Mucosa of stomach (tissue), 1 donor: Measurements from ENCODE around the gene THSD7A.

Experiments used
- H3K27me3 ChIP-seq: one replicate; pipeline ENCODE4 v1.7.0; 2013; ENCODE audit warnings: mild to moderate bottlenecking, low read length; ENCODE audit not compliant: control insufficient read depth, insufficient read depth
- H3K36me3 ChIP-seq: one replicate; pipeline ENCODE4 v1.7.0; 2013; ENCODE audit warnings: low read length; ENCODE audit not compliant: control insufficient read depth, insufficient read depth
- H3K4me1 ChIP-seq: one replicate; pipeline ENCODE4 v1.7.0; 2013; ENCODE audit warnings: mild to moderate bottlenecking, low read length; ENCODE audit not compliant: control insufficient read depth, insufficient read depth
- H3K4me3 ChIP-seq: one replicate; pipeline ENCODE4 v1.7.0; 2013; ENCODE audit warnings: low read length
- H3K9ac ChIP-seq: one replicate; pipeline ENCODE4 v1.7.0; 2013; ENCODE audit warnings: mild to moderate bottlenecking, low read length, moderate library complexity
- H3K9me3 ChIP-seq: one replicate; pipeline ENCODE4 v1.7.0; 2013; ENCODE audit warnings: mild to moderate bottlenecking, low read length, moderate library complexity; ENCODE audit not compliant: control insufficient read depth
- donor health status: Pancreatic carcinoma.

The THSD7A gene

DNA sequence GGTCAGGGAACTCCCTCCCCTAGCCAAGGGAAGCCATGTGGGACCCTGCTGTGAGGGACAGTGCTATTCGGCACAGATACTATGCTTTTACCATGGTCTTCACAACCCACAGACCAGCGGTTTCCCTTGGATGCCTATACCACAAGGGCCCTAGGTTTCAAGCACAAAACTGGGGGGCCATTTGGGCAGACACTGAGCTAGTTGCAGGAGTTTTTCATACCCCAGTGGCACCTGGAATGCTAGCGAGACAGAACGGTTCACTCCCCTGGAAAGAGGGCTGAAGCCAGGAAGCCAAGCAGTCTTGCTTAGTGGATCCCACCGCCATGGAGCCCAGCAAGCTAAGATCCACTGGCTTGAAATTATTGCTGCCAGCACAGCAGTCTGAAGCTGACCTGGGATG, 156.8 kb downstream of the THSD7A start:
- H3K9me3 ChIP-seq, result no peaks in the 10 kb centered on the region
- no peak overlapping the region for H3K9ac ChIP-seq
- H3K36me3 ChIP-seq, result no peaks in the 10 kb centered on the region
- no peaks in the 10 kb centered on the region for H3K27me3 ChIP-seq
- H3K4me1 ChIP-seq, result no peaks in the 10 kb centered on the region
- H3K4me3 ChIP-seq, result no peak overlapping the region

DNA sequence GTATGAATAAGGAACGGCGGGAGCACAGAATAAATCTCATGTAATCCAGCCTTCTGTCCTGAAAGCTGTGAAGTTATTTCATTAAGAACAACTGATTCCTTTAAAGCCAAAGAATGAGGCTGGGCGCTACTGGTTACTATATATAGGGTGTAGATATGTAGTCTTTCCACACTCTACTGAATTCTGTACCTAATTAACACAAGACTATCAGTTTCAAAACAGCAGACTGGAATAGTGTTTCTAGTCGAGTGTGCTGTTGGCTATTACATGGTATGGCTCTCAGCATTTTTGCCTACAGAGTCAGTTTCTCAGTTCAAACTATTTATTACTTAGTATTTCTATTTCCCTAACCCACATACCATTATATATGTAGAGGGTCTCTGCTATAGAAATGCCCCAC, 163.3 kb downstream of the THSD7A start:
- H3K36me3 ChIP-seq, result no peaks in the 10 kb centered on the region
- no peaks in the 10 kb centered on the region for H3K4me1 ChIP-seq
- H3K9me3 ChIP-seq, result no peaks in the 10 kb centered on the region
- no peaks in the 10 kb centered on the region for H3K27me3 ChIP-seq
- H3K9ac ChIP-seq, result no peak overlapping the region
- H3K4me3 ChIP-seq, result no peak overlapping the region

DNA sequence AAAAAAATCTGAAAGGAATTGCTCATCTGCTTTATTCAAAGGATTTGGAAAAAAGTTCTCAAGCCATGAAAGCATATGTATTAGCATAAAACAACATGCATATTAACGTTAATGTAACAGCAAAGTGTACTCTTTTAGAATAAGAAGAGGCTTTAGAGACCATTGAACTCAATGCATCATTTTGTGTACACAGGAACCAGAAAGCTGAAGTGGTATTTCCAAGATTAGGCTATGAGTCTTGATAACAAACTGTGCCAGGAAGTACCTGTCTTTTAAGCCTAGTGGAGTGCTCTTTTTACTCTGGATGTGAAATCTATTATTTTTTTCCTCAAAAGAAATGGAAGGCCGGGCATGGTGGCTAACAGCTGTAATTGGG, 164.2 kb downstream of the THSD7A start:
- Histone ChIP-seq H3K27me3 (no peaks in the 10 kb centered on the region), H3K4me3 (no peak overlapping the region), H3K9ac (no peak overlapping the region), H3K9me3 (no peaks in the 10 kb centered on the region), H3K36me3 (no peaks in the 10 kb centered on the region), H3K4me1 (no peaks in the 10 kb centered on the region)

DNA sequence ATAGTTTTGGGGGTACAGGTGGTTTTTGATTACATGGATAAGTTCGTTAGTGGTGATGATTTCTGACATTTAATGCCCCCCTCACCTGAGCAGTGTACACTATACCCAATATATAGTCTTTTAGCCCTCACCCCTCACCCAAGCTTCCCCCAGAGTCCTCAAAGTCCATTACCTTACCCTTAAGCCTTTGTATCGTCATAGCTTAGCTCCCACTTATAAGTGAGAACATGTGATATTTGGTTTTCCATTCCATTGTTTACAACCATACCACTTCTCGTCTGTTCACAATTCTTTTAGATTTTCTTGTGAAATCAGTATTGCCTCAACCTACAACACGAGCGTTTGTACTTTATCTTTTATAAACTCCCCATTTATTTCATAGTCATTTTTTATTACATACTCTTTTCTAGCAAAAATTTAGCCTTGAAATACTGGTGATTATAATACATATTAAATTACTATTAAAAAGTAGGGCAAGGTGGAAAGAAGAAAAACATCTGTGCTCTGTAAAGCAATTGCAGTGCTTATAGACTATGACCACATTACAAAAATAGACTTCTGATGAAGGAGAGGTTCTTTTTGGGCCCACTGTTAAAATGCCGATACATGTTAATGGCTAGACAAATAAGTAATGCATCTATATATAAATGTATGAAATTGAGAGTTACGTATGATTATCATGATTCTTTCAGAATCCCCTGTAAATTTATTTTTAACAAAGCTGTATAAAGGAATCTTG, 164.8 kb downstream of the THSD7A start:
- H3K36me3 ChIP-seq, result no peaks in the 10 kb centered on the region
- no peaks in the 10 kb centered on the region for H3K27me3 ChIP-seq
- H3K4me3 ChIP-seq, result no peak overlapping the region
- no peaks in the 10 kb centered on the region for H3K4me1 ChIP-seq
- no peak overlapping the region for H3K9ac ChIP-seq
- no peaks in the 10 kb centered on the region for H3K9me3 ChIP-seq

DNA sequence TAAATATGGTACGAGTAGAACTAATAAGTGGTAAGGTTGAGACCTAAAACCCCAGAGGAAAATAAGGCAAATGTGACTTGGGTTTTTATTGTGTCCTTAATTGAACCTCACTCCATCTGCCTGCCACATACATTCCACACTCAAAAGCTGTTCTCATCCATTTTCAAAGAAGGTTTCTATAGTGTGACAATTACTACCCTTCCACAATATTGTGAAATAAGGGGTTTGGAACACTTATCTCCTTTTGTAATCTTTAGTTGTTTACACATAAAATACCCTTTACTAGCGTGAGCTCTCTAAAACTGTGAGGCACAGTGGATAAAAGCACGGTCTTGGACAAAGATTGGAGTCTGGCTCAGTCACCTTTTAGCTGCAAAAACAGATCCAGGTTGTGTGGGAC, 166.6 kb downstream of the THSD7A start:
- H3K9ac ChIP-seq, result no peak overlapping the region
- no peaks in the 10 kb centered on the region for H3K9me3 ChIP-seq

DNA sequence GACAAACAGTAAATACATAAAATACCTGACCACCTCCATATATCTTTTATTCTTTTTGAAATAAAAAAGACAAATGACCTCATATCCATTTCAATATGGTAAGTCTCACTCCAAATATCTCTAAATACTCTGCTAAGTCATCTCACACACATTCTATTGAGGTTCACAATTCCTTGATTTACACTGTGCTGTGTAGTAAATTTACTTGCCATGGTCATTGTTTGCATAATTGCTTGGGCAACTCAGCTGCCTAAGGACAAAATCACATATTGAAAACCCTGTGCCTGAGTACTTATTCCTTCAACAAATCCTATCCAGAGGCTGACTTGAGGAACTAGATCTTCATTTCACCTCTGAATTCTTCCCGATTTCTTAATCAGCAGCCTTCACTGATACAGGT, 176.4 kb downstream of the THSD7A start:
- Histone ChIP-seq H3K9me3 (no peaks in the 10 kb centered on the region), H3K36me3 (no peaks in the 10 kb centered on the region), H3K27me3 (no peaks in the 10 kb centered on the region), H3K4me3 (no peak overlapping the region), H3K4me1 (no peaks in the 10 kb centered on the region), H3K9ac (no peak overlapping the region)

More for the DNA sequence above, 166.6 kb downstream of the THSD7A start:
- no peaks in the 10 kb centered on the region for H3K27me3 ChIP-seq
- no peak overlapping the region for H3K4me3 ChIP-seq
- H3K36me3 ChIP-seq, result no peaks in the 10 kb centered on the region
- no peaks in the 10 kb centered on the region for H3K4me1 ChIP-seq

DNA sequence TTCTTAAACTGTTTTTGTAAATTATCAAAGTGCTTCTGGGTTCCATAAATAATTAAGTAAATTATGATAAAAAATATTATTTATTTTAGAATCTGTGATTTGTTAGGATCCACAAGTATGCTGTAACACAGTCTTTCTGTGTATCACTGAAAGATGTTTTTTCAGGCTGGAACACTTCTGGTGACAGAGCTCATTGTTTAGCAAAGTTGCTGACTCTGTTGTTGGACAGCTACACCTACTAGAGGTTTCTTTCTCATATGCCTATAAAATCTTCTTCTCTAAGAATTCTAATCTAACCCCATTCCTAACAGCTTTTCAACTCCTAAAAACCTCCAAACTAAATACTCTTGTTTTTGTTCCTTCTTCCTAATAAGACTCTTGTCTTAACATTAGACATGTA, 176.8 kb downstream of the THSD7A start:
- Histone ChIP-seq H3K36me3 (no peaks in the 10 kb centered on the region), H3K27me3 (no peaks in the 10 kb centered on the region), H3K4me3 (no peak overlapping the region), H3K4me1 (no peaks in the 10 kb centered on the region), H3K9me3 (no peaks in the 10 kb centered on the region), H3K9ac (no peak overlapping the region)

DNA sequence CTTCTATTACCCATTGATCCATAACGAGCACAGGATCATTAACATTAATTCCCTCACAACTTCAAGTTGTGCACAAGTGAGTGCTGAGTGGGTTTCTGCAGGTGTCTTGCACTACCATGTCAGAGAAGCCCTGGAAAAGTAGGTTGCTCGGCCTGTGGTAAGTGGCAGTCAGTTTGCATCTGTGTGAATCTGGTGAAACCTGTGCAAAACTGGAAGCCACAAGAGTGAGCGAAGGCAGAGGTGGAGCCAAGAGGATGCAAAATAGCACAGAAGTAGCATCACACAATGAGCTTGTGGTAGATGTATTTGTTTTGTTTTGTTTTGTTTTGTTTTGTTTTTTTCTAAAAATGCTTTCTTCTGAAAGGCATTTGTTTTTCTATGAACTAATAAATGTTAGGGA, 181.5 kb downstream of the THSD7A start:
- Histone ChIP-seq H3K9me3 (no peaks in the 10 kb centered on the region), H3K9ac (no peak overlapping the region), H3K4me1 (no peaks in the 10 kb centered on the region)

DNA sequence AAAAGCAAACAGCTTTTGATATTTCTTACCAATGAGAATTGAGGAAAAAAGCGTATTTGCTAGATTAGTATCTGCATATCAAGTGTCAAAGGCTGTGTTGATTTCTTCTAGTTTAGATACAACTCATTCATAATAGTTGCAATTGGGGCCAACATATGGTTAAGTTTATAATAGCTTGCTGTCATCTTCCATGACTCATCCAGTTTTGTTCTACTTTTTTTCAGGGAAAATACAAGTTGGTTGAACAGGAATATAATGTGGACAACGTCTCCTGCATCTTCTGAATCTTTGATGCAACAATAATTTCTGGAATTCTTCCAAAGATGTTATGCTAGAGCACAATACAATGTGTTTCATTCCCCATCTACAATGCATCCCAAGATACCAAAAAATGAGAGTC, 182.0 kb downstream of the THSD7A start:
- Histone ChIP-seq H3K27me3 (no peaks in the 10 kb centered on the region), H3K4me1 (no peaks in the 10 kb centered on the region), H3K9ac (no peak overlapping the region), H3K4me3 (no peak overlapping the region), H3K36me3 (no peaks in the 10 kb centered on the region), H3K9me3 (no peaks in the 10 kb centered on the region)

More for the DNA sequence above, 181.5 kb downstream of the THSD7A start:
- no peak overlapping the region for H3K4me3 ChIP-seq
- H3K36me3 ChIP-seq, result no peaks in the 10 kb centered on the region
- no peaks in the 10 kb centered on the region for H3K27me3 ChIP-seq

DNA sequence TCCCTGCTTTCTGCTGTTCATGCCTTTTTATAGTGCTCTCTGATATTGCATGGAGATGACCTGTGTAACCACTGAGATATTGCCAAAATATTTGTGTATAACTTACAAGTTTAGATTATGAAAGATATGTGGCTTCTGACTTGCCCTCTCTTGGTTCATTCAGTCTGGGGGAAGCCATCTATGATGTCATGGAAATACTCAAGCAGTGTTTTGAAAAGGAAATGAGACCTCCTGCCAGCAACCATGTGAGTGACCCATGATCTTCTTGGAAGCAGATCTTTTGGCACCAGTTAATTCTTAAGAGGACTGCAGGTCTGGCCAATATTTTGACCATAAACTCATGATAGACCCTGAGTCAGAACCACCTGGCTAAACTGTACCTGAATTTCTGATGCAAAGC, 183.0 kb downstream of the THSD7A start:
- Histone ChIP-seq H3K36me3 (no peaks in the 10 kb centered on the region), H3K9me3 (no peaks in the 10 kb centered on the region), H3K27me3 (no peaks in the 10 kb centered on the region), H3K9ac (no peak overlapping the region), H3K4me1 (no peaks in the 10 kb centered on the region), H3K4me3 (no peak overlapping the region)

DNA sequence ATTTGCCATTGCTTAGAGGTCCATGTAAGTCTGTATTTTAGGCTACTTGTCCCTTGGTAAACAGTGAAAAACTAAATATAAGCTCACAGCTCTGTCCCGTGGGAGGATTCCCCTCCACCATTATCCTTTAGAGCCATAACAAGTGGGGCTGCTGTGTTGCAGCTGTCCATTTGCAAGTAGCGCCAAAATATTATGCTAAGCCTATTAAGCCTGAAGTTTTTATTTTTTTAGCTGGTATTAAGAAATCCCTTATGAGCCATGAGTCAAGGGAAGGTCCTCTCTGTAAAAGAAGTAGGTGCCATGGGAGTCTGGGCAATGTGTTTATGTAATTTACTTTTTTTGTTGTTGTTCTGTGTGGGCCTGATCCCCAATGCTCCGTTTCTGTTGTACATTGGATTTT, 183.9 kb downstream of the THSD7A start:
- H3K9me3 ChIP-seq, result no peaks in the 10 kb centered on the region
- H3K36me3 ChIP-seq, result no peaks in the 10 kb centered on the region
- H3K9ac ChIP-seq, result no peak overlapping the region
- no peaks in the 10 kb centered on the region for H3K4me1 ChIP-seq
- no peak overlapping the region for H3K4me3 ChIP-seq
- H3K27me3 ChIP-seq, result no peaks in the 10 kb centered on the region

DNA sequence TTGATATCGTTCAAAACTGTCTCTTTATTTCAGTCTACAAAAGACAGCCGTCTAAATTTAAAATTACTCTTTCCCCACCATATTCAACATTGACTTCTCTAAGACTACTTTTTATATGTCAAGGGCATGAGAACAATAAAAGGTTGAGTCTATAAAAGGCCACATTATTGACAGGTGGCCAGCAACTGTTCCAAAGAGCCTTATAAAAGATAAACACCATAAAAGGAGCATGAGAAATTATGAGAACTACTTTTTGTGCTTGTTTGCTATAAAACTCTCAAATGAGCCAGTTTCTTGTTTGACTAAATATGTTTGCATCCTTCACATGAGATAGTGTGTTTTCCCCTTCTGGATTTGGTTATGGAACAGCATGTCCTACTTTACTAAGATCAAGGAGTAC, 189.2 kb downstream of the THSD7A start:
- Histone ChIP-seq H3K27me3 (no peaks in the 10 kb centered on the region), H3K9ac (no peak overlapping the region), H3K4me1 (no peaks in the 10 kb centered on the region), H3K36me3 (no peaks in the 10 kb centered on the region), H3K4me3 (no peak overlapping the region), H3K9me3 (no peaks in the 10 kb centered on the region)

DNA sequence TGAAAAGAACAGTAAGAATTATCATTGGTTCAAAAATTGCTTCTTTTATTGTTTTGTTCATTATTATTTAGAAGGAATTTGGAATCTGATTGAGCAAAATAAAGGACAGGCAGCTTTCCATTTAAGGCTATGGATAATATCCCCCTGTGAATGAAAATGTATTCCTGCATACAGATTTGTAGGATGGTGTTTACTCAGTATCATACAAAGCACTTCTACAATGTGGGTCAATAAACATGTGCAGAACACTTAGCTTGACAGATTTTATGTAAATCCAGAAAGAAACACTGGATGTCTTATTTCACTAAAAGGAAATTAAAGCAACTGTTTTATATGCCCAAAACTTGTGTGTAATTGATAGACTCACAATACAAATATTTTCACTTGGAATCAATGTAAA, 189.7 kb downstream of the THSD7A start:
- Histone ChIP-seq H3K9ac (no peak overlapping the region), H3K9me3 (no peaks in the 10 kb centered on the region), H3K36me3 (no peaks in the 10 kb centered on the region), H3K4me3 (no peak overlapping the region), H3K4me1 (no peaks in the 10 kb centered on the region), H3K27me3 (no peaks in the 10 kb centered on the region)
